Mucosa of descending colon (tissue), 3 donors: ENCODE measurements around the gene ALPL. TPM values are rescaled to one million over a fixed set of nuclear protein-coding genes. Genes with fewer than 3 reads are reported as not detected.
"Not testable (repeated sequence)": the region's sequence is repeated elsewhere in the genome, so short reads cannot be mapped to it uniquely, and the experiment has no call there.

Experiments
- ATAC-seq: fragments of 200-7000 bp; cut with Tn5 transposase; one replicate; pipeline ENCODE4 v1.9.1; 2020; ENCODE audit warnings: mild to moderate bottlenecking, moderate library complexity
- DNase-seq, 3 donors: peaks; one replicate each; pipeline ENCODE4 v3.0.0-alpha.2; 2020
- H3K36me3 ChIP-seq: fragments of 200-600 bp; one replicate; pipeline ENCODE4 v1.8.0; 2021; ENCODE audit warnings: low read depth, mild to moderate bottlenecking
- H3K4me1 ChIP-seq: fragments of 200-600 bp; one replicate; pipeline ENCODE4 v1.8.0; 2021; ENCODE audit warnings: low read depth, mild to moderate bottlenecking
- H3K4me3 ChIP-seq: fragments of 200-600 bp; one replicate; pipeline ENCODE4 v1.8.0; 2021; ENCODE audit warnings: mild to moderate bottlenecking
- H3K9me3 ChIP-seq: fragments of 200-600 bp; one replicate; pipeline ENCODE4 v1.8.0; 2021; ENCODE audit warnings: mild to moderate bottlenecking
- intact Hi-C, 2 donors: fragments of 100-400 bp; cut with DNase I in 1 of 2; cut with micrococcal nuclease in 1 of 2; formaldehyde crosslinking; loops; one replicate each; pipeline versions ENCODE4 v1.11.0 to v1.11.1; 2022; cut with DNase I, micrococcal nuclease
- total RNA-seq, 3 donors: library from RNA; stranded (reverse); fragmentation: NEBNext Ultra II Directional in 2 of 3; extraction: Animal tissue kit (Norgen Biotek cat#: 25700) in 2 of 3; gene quantifications; one replicate each; pipeline versions ENCODE4 v1.2.1 to v1.2.4, GENCODE V29; 2021 to 2023
- TF ChIP-seq, protein P1 (sequence below): fragments of 200-600 bp; IDR thresholded peaks from one replicate; pipeline ENCODE4 v1.8.0; 2022; ENCODE audit warnings: antibody characterized with exemption, mild to moderate bottlenecking
- donor health status: DM: no; HTN: no; CAD: no; lungs with moderate emphysema.
- donor health status: DM: no; HTN: no; CAD: no.
- donor health status: DM: no; HTN: yes; CAD: no.

The ALPL gene
- total RNA-seq, 3 donors from 2014 or later = 0.82 to 2.7 (median 0.90) TPM

DNA sequence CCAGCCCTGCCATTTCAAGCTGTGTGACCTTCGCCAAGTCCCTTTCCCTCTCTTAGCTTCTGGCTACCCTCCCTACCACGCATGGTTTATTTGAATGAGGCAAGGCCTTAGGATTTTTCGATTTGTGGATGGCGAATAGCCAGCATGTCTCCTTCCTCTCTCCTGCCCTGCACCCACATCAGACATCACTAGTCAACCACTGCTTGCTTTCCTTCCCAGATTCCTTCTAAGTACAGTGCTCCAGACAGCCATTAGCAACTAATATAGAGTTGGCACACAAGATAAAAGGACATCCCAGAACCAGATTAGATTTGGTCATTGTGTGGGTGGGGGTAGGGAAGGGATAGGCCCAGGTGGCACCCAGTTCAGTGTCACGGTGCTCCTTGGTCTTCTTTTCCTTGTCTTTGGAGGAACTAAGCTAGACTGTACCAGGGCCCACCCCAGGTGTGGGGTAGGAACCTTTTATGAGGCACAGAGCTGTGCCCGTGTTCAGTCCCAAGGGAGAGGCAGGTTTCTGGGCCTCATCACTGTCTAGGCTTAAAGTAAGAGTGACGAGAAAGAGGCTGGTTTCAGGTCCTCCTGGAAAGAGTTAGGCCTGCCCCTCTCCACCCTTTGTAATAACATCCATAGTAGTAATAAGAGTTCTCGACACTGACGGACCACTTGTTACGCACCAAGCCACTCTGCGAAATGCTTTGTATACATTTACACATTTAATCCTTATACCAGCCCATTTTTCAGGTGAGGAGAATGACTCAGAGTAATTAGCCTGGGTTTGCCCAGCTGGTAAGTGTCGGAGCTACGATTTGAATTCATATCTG, 8.6 kb downstream of the ALPL start:
- intact Hi-C loops = loop anchor here in 1 of 2 donors (10.0 kb wide), 1 partner anchor 137 kb away; no protein-coding TSS in a partner anchor
- peak; percentile 18 for ATAC-seq
- H3K4me1 ChIP-seq = peaks cover 3% of the 10 kb centered on the region
- H3K4me3 ChIP-seq = no peak overlapping the region
- no peaks in the 10 kb centered on the region for H3K9me3 ChIP-seq
- no peak for DNase-seq
- H3K36me3 ChIP-seq = no peaks in the 10 kb centered on the region
- TF ChIP-seq, protein P1, sequence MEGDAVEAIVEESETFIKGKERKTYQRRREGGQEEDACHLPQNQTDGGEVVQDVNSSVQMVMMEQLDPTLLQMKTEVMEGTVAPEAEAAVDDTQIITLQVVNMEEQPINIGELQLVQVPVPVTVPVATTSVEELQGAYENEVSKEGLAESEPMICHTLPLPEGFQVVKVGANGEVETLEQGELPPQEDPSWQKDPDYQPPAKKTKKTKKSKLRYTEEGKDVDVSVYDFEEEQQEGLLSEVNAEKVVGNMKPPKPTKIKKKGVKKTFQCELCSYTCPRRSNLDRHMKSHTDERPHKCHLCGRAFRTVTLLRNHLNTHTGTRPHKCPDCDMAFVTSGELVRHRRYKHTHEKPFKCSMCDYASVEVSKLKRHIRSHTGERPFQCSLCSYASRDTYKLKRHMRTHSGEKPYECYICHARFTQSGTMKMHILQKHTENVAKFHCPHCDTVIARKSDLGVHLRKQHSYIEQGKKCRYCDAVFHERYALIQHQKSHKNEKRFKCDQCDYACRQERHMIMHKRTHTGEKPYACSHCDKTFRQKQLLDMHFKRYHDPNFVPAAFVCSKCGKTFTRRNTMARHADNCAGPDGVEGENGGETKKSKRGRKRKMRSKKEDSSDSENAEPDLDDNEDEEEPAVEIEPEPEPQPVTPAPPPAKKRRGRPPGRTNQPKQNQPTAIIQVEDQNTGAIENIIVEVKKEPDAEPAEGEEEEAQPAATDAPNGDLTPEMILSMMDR = no peak

DNA sequence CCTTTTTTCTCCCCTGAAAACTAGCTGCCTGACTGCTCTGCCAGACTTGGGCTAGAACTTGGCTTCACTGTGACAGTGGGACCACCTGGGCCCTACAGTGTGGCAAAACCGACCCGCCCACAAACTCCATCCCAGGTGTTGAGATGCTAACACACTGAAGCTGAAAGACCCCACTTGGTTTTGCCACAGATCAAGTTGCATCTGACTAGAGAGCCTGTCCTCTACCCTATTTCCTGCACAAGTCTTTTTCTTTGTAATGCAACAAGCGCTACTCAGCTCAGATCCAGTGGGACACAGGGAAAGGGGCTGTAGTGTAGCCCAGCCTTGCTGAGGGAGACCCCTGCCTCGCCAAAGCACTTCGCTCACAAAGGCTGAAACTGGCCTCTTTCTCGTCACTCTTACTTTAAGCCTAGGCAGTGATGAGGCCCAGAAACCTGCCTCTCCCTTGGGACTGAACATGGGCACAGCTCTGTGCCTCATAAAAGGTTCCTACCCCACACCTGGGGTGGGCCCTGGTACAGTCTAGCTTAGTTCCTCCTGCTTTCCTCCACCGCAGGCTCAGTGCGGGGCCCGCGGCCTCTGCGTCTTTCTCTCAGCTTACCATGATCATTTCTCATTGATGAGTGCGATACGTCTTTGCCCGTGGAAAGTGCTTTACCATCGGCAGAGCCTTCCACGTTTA, 9.7 kb downstream of the ALPL start:
- Histone ChIP-seq H3K9me3 (no peaks in the 10 kb centered on the region), H3K4me1 (peaks cover 3% of the 10 kb centered on the region), H3K36me3 (no peaks in the 10 kb centered on the region), H3K4me3 (no peak overlapping the region)
- DNase-seq (peak in 1 of 3 donors; percentile 21), ATAC-seq (no peak)
- TF ChIP-seq, protein P1 = no peak
- intact Hi-C loops = loop anchor here in 1 of 2 donors (10.0 kb wide), 1 partner anchor 136 kb away; no protein-coding TSS in a partner anchor

DNA sequence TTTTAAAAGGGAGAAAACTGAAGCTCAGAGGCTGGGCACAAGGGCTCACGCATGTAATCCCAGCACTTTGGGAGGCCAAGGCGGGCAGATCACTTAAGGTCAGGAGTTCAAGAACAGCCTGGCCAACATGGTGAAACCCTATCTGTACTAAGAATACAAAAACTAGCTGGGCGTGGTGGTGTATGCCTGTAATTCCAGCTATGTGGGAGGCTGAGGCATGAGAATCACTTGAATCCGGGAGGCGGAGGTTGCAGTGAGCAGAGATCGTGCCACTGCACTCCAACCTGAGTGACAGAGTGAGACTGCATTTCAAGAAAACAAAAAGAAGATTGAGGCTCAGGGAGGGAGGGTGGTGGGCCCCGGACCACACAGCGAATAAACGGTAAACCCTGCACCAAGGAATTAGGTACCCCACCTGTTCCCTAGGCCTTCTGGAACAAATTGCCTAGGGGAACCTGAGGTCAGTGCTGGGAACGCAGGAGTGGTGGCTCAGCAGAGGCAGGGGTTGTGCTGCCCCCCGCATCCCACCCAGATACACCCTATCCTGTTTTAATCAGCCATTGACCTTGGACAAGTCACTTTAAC, 10.4 kb downstream of the ALPL start:
- not testable (repeated sequence) for H3K36me3 ChIP-seq, H3K4me1 ChIP-seq, ATAC-seq, H3K4me3 ChIP-seq, H3K9me3 ChIP-seq
- DNase-seq = peak in 1 of 3 donors; percentile 9
- intact Hi-C loops = loop anchor here in 1 of 2 donors (10.0 kb wide), 1 partner anchor 135 kb away; no protein-coding TSS in a partner anchor

DNA sequence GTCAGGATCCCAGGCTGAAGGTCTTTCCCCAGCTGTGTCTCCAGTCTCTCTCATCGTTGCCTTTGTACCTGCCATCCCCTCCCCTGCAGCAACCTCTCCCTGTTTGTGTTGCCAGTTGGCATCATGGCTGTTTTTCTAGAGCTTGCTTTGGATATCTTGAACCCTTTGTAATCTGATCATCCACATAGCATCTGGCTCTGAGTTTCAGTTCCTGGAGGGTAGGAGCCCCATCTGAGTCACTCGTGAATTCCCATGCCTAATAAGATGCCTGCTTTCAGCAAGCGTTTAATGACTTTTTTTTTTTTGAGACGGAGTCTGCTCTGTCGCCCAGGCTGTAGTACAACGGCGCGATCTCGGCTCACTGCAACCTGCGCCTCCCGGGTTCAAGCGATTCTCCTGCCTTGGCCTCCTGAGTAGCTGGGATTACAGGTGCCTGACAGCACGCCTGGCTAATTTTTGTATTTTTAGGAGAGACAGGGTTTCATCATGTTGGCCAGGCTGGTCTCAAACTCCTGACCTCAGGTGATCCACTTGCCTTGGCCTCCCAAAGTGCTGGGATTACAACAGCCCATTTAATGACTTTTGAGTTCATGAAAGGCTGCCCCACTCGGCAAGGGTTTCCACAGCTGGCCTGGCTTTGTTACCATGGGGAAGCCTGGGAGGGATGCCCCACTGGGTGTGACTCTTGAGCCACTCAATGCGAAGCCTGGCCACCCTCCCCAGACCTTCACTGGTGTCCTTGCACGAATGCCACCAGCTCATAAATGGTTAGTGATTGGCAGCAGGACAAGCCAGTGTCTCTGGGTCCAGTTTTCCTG, 11.9 kb downstream of the ALPL start:
- Histone ChIP-seq H3K4me3 (no peak overlapping the region), H3K9me3 (no peaks in the 10 kb centered on the region), H3K4me1 (peaks cover 3% of the 10 kb centered on the region), H3K36me3 (no peaks in the 10 kb centered on the region)
- no peak for ATAC-seq
- TF ChIP-seq, protein P1 = no peak
- peak in 1 of 3 donors; percentile 13 for DNase-seq
- intact Hi-C loops = no loop called here

DNA sequence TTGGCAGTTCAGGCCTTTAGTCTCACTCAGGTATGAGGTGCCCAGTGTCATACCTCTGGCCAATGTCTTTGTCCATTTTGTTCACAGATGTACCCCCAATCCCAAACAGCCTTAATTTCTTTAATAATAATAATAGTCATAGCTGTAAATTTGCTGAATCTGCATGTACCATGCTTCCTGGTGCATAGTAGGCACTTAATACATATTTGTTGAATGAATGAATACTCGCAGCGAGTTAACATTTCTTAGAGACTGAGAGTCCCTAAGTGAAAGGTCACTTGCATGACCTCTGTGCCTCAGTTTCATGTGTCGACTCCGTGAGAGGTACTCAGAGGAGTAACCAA, 12.5 kb downstream of the ALPL start:
- peaks cover 2% of the 10 kb centered on the region for H3K4me1 ChIP-seq
- H3K9me3 ChIP-seq = no peaks in the 10 kb centered on the region
- TF ChIP-seq, protein P1 = no peak
- DNase-seq = no peak
- no peaks in the 10 kb centered on the region for H3K36me3 ChIP-seq
- no peak overlapping the region for H3K4me3 ChIP-seq
- no peak for ATAC-seq
- intact Hi-C loops = no loop called here
